Brain microvascular endothelial cell (primary cell): ENCODE data around the gene PFN1.

Experiments
- DNase-seq: peaks from one replicate; pipeline ENCODE4 v3.0.0-alpha.2; 2020
- H3K27ac ChIP-seq: fragments of 250-450 bp; sonication (Bioruptor Pico); 2 replicates; pipeline ENCODE4 v1.5.1; 2020; ENCODE audit warnings: mild to moderate bottlenecking, moderate library complexity
- H3K27me3 ChIP-seq: fragments of 250-450 bp; sonication (Bioruptor Pico); replicated peaks from 2 replicates; pipeline ENCODE4 v1.5.1; 2020; ENCODE audit warnings: mild to moderate bottlenecking
- H3K36me3 ChIP-seq: fragments of 250-450 bp; sonication (Bioruptor Pico); replicated peaks from 2 replicates; pipeline ENCODE4 v1.5.1; 2020; ENCODE audit warnings: mild to moderate bottlenecking
- H3K4me3 ChIP-seq: 2 replicates; pipeline ENCODE4 v1.5.1; 2011; ENCODE audit warnings: low read depth, mild to moderate bottlenecking, control low read depth, low read length, moderate library complexity
- CTCF ChIP-seq: IDR thresholded peaks from 2 replicates; pipeline ENCODE4 v1.5.1; 2011; ENCODE audit warnings: low read depth, mild to moderate bottlenecking, moderate library complexity, low read length, control low read depth, inconsistent platforms; ENCODE audit errors: missing control alignments
- in situ Hi-C: cut with HindIII; loops from 2 replicates; pipeline ENCODE4 v1.10.0; 2017; ENCODE audit warnings: low sequenced_read_pairs, low pct_ligation_motif_present

Gene PFN1

GRCh38 chr17:4903051-4903818, 45.1 kb downstream of the PFN1 start, which contains the start of gene CHRNE:
Gene CHRNE (minus strand): TSS chr17:4903098. CDS start chr17:4903063, 35 bp downstream.
- TF ChIP-seq CTCF = peak; percentile 86
- in situ Hi-C loops = no loop called here

GRCh38 chr17:4902540-4902939, 45.8 kb downstream of the PFN1 start:
- no peaks in the 10 kb centered on the region for H3K27me3 ChIP-seq
- TF ChIP-seq CTCF = no peak
- no peak for DNase-seq
- H3K27ac ChIP-seq = no peak overlapping the region
- no peaks in the 10 kb centered on the region for H3K36me3 ChIP-seq
- in situ Hi-C loops = no loop called here
- H3K4me3 ChIP-seq = no peak overlapping the region

More at GRCh38 chr17:4903051-4903818, 45.1 kb downstream of the PFN1 start, which contains the start of gene CHRNE:
- Histone ChIP-seq H3K4me3 (no peak within 1 kb of the TSS), H3K27me3 (no peaks in the 10 kb centered on the region), H3K36me3 (no peaks in the 10 kb centered on the region), H3K27ac (no peak within 1 kb of the TSS)
- peak; percentile 76 for DNase-seq

GRCh38 chr17:4901648-4902344, 46.5 kb downstream of the PFN1 start:
- in situ Hi-C loops = no loop called here
- Histone ChIP-seq H3K27me3 (no peaks in the 10 kb centered on the region), H3K36me3 (no peaks in the 10 kb centered on the region), H3K4me3 (no peak overlapping the region), H3K27ac (no peak overlapping the region)
- peak; percentile 22 for DNase-seq
- TF ChIP-seq CTCF = no peak

GRCh38 chr17:4901108-4901647, 47.2 kb downstream of the PFN1 start:
- Histone ChIP-seq H3K27ac (no peak overlapping the region), H3K36me3 (peaks cover 3% of the 10 kb centered on the region), H3K27me3 (no peaks in the 10 kb centered on the region), H3K4me3 (peak overlapping the region; percentile 57)
- DNase-seq = no peak
- TF ChIP-seq CTCF = no peak
- in situ Hi-C loops = no loop called here

- TF ChIP-seq CTCF = no peak
- in situ Hi-C loops = no loop called here
- no peak overlapping the region for H3K27ac ChIP-seq
- H3K36me3 ChIP-seq = peaks cover 10% of the 10 kb centered on the region
- no peak for DNase-seq
- no peaks in the 10 kb centered on the region for H3K27me3 ChIP-seq
- peak overlapping the region; percentile 57 for H3K4me3 ChIP-seq
Observed at GRCh38 chr17:4900231-4901107, 47.9 kb downstream of the PFN1 start.
